IMR-90 (cell line): ENCODE measurements around the gene RAB1B.

Source experiments
- CTCF ChIP-seq: conservative IDR thresholded peaks from 2 replicates; pipeline ENCODE4 v1.5.1; 2012; ENCODE audit warnings: mild to moderate bottlenecking, low read depth, low read length, improper control_type of control experiment
- POLR2A ChIP-seq: IDR thresholded peaks from 2 replicates; pipeline ENCODE4 v1.6.1; 2012; ENCODE audit warnings: mild to moderate bottlenecking, low read depth, low read length
- RAD21 ChIP-seq: IDR thresholded peaks from 2 replicates; pipeline ENCODE4 v1.6.1; 2012; ENCODE audit warnings: low read length, improper control_type of control experiment
- USF2 ChIP-seq: fragments of 150-350 bp; IDR thresholded peaks from 2 replicates; pipeline ENCODE4 v1.6.1; 2017; ENCODE audit warnings: mild to moderate bottlenecking, antibody characterized with exemption, low read length, low read depth

GRCh38 chr11:66289548-66290329, 21.3 kb downstream of the RAB1B start:
- TF ChIP-seq POLR2A (no peak), CTCF (no peak), USF2 (no peak), RAD21 (no peak)
